ENCODE results near the gene ATP9B. TPM values are rescaled to one million over a fixed set of nuclear protein-coding genes. Genes with fewer than 3 reads are reported as not detected.
"Not testable (repeated sequence)": the region's sequence is repeated elsewhere in the genome, so short reads cannot be mapped to it uniquely, and the experiment has no call there.

The ATP9B gene
- total RNA-seq, 1 donor from 2014 or later, result 22.7 TPM

- DNase-seq (ENCODE audit: low read depth), result no peak
- no peak overlapping the region for H3K4me3 ChIP-seq (ENCODE audit: low read depth, low read length)
- TF ChIP-seq CTCF (conservative IDR thresholded peaks at IDR 0.05; ENCODE audit: low read depth, low read length), result no peak
Measured at GRCh38 chr18:79272916-79273315, 203.7 kb downstream of the ATP9B start.

GRCh38 chr18:79274823-79275222 lies 205.6 kb downstream of the ATP9B start:
- no peak overlapping the region for H3K4me3 ChIP-seq (ENCODE audit: low read depth, low read length)
- no peak for TF ChIP-seq CTCF (conservative IDR thresholded peaks at IDR 0.05; ENCODE audit: low read depth, low read length)
- no peak for DNase-seq (ENCODE audit: low read depth)

- no peak for TF ChIP-seq CTCF (conservative IDR thresholded peaks at IDR 0.05; ENCODE audit: low read depth, low read length)
- no peak overlapping the region for H3K4me3 ChIP-seq (ENCODE audit: low read depth, low read length)
- no peak for DNase-seq (ENCODE audit: low read depth)
Measured at GRCh38 chr18:79275461-79275860, 206.3 kb downstream of the ATP9B start.

DNA sequence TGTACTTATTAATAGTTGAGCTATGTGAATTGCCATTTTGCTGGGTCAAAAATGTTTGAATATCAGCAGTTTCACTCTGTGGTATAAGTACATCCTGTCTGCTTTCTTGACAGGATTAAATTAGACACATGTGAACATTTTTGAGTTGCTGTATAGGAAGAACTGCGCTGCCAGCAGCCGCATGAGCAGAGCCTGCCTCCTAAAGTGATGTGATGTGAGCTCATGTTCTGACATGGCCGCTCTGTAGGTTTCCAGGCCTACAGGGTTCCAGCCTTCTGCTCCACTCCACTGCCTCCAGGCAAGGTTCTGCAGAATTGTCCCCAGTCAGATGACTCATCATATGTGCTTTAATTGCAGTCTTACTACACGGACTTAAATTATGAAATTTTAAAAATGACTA lies 206.8 kb downstream of the ATP9B start:
- no peak overlapping the region for H3K4me3 ChIP-seq (ENCODE audit: low read depth, low read length)
- no peak for TF ChIP-seq CTCF (conservative IDR thresholded peaks at IDR 0.05; ENCODE audit: low read depth, low read length)
- no peak for DNase-seq (ENCODE audit: low read depth)

- no peak overlapping the region for H3K4me3 ChIP-seq (ENCODE audit: low read depth, low read length)
- no peak for TF ChIP-seq CTCF (conservative IDR thresholded peaks at IDR 0.05; ENCODE audit: low read depth, low read length)
Measured at GRCh38 chr18:79278896-79279295, 209.7 kb downstream of the ATP9B start.

GRCh38 chr18:79283131-79283810 lies 214.1 kb downstream of the ATP9B start:
- no peak overlapping the region for H3K4me3 ChIP-seq (ENCODE audit: low read depth, low read length)
- DNase-seq (ENCODE audit: low read depth), result no peak
- no peak for TF ChIP-seq CTCF (conservative IDR thresholded peaks at IDR 0.05; ENCODE audit: low read depth, low read length)

More at GRCh38 chr18:79278896-79279295, 209.7 kb downstream of the ATP9B start:
- no peak for DNase-seq (ENCODE audit: low read depth)

DNA sequence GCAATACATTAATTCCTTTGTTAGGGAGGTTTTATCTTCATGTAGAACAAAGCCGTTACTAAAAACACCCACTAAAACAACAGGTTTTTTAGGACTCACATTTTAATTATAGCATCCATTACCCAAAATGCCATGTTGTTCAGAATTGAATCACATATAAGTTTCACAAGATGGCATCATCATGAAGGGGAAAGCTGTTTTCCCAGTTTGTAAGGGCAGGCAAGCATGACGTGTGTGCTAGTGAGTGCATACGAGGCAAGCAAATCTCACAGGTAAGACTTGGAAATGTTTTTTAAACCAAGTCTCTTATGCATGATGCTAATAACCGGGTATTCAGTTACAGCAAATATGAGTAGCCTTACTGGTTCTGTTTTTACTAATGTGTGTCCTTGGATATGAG lies 214.7 kb downstream of the ATP9B start:
- no peak for DNase-seq (ENCODE audit: low read depth)
- H3K4me3 ChIP-seq (ENCODE audit: low read depth, low read length), result no peak overlapping the region
- TF ChIP-seq CTCF (conservative IDR thresholded peaks at IDR 0.05; ENCODE audit: low read depth, low read length), result no peak

DNA sequence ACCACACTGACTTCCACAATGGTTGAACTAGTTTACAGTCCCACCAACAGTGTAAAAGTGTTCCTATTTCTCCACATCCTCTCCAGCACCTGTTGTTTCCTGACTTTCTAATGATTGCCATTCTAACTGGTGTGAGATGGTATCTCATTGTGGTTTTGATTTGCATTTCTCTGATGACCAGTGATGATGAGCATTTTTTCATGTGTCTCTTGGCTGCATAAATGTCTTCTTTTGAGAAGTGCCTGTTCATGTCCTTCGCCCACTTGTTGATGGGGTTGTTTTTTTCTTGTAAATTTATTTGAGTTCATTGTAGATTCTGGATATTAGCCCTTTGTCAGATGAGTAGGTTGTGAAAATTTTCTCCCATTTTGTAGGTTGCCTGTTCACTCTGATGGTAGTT lies 216.0 kb downstream of the ATP9B start:
- not testable (repeated sequence) for H3K4me3 ChIP-seq (ENCODE audit: low read depth, low read length); DNase-seq (ENCODE audit: low read depth)

- not testable (repeated sequence) for H3K4me3 ChIP-seq (ENCODE audit: low read depth, low read length); DNase-seq (ENCODE audit: low read depth)
Measured at GRCh38 chr18:79290409-79290808, 221.2 kb downstream of the ATP9B start.
